SK-N-DZ (cell line): ENCODE results near the gene SLC2A2. TPM values are rescaled to one million over a fixed set of nuclear protein-coding genes. Genes with fewer than 3 reads are reported as not detected.

Source experiments
- DNase-seq: peaks from one replicate; pipeline ENCODE4 v3.0.0-alpha.2; 2015; ENCODE audit warnings: low spot score
- polyA plus RNA-seq, 2 experiments: library from polyadenylated mRNA; depleted of rRNA; stranded (reverse); fragments of >200 nt; gene quantifications; 2 replicates each; pipeline ENCODE4 v1.2.3, GENCODE V29; 2014

The SLC2A2 gene
- not detected in 2 replicates for polyA plus RNA-seq (2014; cell fraction: cytosol; rRNA removed)
- polyA plus RNA-seq (2014; cell fraction: nucleus; rRNA removed): not detected in 2 replicates

GRCh38 chr3:171026597-171027293, at the start of gene SLC2A2:
TSS of gene SLC2A2 (minus strand) at chr3:171026720. CDS start at chr3:171026670, 50 bp downstream.
- DNase-seq: no peak

- DNase-seq: no peak
Measured at GRCh38 chr3:171072432-171072831, 45.9 kb upstream of the SLC2A2 start.

GRCh38 chr3:171068658-171069057, 42.1 kb upstream of the SLC2A2 start:
- no peak for DNase-seq

GRCh38 chr3:171066206-171066605, 39.7 kb upstream of the SLC2A2 start:
- DNase-seq: no peak

GRCh38 chr3:171065732-171066131, 39.2 kb upstream of the SLC2A2 start:
- no peak for DNase-seq

- no peak for DNase-seq
Measured at GRCh38 chr3:171064461-171064860, 37.9 kb upstream of the SLC2A2 start.

DNA sequence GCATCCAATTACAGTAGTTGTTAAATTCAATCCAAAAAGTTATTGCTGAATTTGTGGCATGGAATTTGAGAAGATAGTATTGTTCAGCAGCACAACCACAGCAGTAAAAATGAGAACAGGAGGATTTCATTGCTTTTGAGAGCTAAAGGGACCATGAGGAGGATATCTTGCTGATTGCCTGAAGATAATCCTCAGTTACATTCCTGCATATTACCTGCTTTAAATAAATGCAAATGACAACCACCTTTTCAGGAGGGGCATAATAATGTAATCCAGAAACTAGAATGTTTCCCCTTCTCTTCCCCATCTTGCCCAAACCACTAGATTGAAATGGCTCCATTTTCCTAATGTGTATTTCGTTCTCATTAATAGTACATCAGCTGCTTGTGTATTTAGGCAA, 35.2 kb upstream of the SLC2A2 start:
- DNase-seq: no peak

DNA sequence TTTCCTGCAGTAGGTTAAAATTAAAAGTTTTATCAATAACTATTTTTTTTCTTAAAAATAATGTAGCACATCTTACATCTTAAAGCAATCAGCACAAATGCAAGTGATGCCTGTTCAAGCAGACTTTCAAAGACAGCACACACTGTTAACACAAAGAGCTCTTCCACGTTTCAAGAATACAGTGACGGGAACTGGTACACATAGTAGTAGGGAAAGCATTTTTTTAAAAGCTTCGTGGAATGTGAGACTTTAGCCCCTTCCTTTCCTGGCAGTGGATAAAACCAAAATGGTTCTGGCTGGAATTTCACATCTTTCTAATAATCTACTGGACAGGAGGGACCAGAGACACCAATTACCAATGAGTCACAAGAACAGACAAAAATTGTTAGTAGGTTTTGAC, 33.5 kb upstream of the SLC2A2 start:
- DNase-seq: no peak

DNA sequence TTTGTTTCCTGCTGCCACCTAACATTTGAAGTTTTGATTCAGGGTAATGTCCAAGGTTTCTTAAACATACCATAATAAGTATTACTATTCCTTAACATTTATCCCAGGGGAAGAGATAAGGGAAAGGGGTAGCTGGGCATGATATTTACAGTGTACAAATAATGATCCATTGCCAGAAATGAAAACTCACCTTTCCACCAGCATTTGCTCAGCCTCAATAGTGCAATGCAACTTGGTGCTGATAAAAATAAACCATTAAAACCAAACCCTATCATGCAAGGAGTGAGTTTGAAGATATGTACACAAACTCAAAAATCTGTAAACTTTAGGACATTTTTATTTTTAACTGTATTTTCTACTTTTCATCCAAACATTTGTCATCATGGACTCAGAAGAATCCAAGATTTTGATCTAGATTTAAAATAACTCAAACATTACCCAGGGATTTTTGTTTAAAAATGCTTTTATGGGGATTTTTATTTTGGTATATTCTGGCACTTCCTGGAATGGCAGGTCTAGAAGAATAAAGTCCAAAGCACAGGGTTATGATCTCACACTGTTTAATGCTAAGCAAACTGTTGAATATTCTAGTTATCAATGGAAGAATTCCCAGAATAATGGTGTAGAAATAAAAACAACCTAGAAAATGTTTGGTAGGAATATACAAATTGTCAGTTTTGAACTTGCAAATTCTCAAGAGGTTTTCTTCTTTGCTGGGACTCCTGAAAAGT, 32.5 kb upstream of the SLC2A2 start:
- no peak for DNase-seq

- DNase-seq: no peak
Measured at GRCh38 chr3:171058058-171058457, 31.5 kb upstream of the SLC2A2 start.

DNA sequence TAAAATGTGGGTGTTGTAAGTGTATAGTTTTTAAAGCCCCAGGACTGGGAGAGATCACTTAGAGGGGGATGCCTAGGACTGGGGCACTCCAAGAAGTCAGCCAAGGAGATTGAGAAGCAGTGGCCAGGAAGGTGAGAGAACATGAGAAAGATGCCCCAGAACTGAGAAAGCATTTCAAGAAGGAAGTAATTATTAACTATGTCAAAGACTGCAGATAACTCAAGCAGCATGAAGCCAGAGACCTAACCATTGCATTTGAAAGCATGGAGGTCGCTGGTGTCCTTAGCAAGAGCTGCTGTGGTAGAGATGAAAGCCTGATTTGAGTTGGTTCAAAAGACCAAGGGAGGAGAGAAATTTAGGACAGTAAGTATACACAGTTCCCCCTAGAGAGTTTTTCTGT, 30.6 kb upstream of the SLC2A2 start:
- DNase-seq: no peak

DNA sequence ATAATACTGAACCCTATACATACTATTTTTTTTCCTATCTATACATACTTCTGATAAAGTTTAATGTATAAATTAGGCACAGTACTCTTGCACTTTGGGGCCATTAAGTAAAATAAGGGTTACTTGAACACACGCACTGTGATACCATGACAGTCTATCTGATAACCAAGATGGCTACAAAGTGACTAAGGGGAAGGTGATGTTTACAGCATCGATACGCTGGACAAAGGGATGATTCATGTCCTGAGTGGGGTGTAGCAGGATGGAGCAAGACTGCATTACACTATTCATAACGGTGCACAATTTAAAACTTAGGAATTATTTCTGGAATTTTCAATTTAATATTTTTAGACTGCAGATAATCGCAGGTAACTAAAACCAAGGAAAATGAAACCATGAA, 30.0 kb upstream of the SLC2A2 start:
- no peak for DNase-seq

- no peak for DNase-seq
Measured at GRCh38 chr3:171055336-171056178, 29.0 kb upstream of the SLC2A2 start.

- DNase-seq: no peak
Measured at GRCh38 chr3:171054921-171055320, 28.4 kb upstream of the SLC2A2 start.

DNA sequence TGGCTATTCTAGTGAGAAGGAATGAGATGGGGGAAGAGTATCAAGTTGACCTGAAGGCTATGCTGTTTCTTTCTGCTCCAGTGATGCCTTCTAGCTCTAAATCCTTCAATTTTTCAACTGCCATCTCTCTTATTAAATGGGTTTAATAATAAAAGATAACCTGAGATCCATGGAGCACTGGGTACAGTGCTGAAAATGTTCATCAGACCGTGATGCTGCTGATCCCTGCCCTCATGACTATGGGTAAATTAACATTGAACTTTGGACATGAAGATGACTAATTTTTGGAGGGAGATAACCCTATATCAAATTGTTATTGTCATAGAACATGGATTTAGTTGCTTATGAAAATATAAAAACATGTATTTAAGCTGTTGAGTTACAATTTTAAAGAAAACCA, 27.7 kb upstream of the SLC2A2 start:
- no peak for DNase-seq

GRCh38 chr3:171049861-171050444, 23.4 kb upstream of the SLC2A2 start:
- DNase-seq: peak; percentile 71

DNA sequence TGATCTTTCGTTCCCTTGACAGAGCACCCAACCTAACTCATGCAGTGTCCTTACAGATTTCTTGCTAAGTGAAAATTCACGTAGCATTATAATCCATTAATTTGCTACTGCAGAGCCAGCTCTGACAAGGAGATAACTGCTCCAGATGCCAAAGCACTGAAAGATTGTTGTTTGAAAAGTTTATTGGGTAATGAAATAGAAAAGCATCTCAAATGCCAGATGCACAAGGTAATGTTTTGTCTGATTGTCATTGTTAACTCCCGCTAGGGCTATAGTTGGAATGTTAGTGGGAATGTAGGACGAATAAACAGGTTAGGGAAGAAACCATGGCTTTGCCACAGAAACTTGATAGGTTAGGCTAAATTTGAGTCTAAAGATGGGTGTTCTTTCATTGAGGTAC, 20.2 kb upstream of the SLC2A2 start:
- DNase-seq: no peak

DNA sequence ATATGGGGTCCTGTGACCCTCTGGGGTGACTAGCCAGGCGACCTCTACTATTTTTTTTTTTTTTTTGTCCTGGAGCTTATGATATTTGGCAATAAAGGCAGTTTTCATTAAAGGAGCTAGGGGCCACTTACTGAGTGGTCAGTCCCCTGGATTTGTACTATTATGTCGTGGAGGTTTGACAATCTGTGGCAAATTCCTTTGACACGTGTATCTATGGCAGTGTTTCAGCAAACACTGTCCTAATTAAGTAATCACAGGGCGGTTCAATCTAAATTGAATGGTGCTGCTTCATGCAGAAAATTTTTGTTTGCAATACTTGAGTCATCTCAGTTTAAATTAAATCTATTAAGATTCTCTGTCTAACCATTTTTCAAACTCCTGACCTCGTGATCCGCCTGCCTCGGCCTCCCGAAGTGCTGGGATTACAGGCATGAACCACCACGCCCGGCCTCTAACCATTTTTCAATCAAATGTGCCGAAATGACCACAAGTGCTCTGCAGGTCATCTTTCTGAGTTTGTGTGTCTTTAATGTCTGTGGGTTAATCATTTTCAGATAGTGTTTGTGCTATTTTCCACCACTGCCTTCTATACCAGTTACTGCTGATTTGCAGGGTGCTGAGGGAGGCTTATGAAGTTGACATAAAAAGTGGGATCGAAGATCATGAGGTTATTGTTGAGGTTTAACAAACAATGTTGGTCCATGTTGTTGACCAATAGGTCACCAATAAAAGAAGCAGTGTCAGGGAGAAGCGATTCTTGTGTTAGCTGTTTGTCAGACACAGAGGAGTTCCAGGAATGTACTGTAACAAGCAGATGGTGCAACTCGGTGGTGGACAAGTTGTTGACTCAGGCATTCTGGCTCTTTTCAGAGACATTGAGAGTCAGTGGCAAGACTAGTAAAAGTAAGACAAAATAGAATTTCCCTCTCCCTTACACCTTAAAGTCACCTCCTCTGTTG, 18.6 kb upstream of the SLC2A2 start:
- no peak for DNase-seq

DNA sequence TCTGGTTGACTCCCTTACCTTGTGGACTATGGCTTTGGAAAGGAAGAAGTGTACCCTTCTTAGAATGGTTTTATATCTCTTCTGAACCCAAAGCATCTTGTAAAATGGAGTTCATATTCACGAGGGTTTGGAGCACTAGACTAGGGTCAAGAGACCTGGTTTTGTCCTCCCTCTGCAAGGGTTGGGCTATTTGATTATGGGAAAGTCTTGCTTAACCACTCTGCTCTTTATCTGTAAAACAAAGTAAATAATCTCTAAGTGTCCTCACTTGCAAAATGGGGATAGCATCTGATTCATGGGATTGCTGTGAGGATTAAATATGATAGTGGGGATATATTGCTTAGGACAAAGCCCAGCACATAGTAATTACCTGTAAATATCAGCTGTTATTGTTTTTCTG, 17.9 kb upstream of the SLC2A2 start:
- no peak for DNase-seq

DNA sequence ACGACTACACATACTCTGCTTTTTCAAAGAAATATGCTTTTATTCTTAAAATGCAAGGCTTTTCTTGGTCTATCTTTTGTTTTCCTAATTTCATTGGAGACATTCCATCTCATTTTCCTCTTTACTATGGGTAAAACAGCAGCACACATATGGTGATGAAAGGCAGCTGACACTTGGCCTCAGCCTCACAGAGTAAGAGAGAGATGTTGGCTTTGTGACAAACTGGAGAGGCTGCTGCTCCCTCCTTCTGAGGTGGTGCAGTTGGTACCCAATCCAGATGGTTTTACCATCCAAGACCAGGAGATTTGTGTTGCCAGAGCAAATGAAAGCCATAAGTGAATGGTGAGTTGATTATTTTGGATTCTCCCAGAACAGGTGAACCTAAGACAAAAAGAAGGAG, 13.2 kb upstream of the SLC2A2 start:
- DNase-seq: no peak

GRCh38 chr3:171038342-171038741, 11.8 kb upstream of the SLC2A2 start:
- no peak for DNase-seq
